Right lobe of liver (tissue), 6 donors: Measurements from ENCODE around the gene SPEF1. TPM values are rescaled to one million over a fixed set of nuclear protein-coding genes. Genes with fewer than 3 reads are reported as not detected.

Experiments used
- ATAC-seq, 4 donors: fragments of 200-7000 bp; cut with Tn5 transposase; one replicate each; pipeline ENCODE4 v1.9.1; 2020; ENCODE audit warnings: mild to moderate bottlenecking in 4 of 4, moderate library complexity in 4 of 4
- DNase-seq, 3 donors: peaks; one replicate each; pipeline ENCODE4 v3.0.0-alpha.2; 2020
- H3K27ac ChIP-seq, 3 donors: fragments of 200-600 bp; one replicate each; pipeline ENCODE4 v1.8.0; 2022
- H3K27me3 ChIP-seq, 2 donors: fragments of 200-600 bp; one replicate each; pipeline ENCODE4 v1.8.0; 2022
- H3K36me3 ChIP-seq, 4 donors: fragments of 200-600 bp; sonication (generic) in 1 of 4; one replicate each; pipeline versions ENCODE4 v1.5.1 to v1.8.0; 2017 to 2022; ENCODE audit warnings: control low read depth in 1 of 4
- H3K4me1 ChIP-seq, 4 donors: fragments of 200-600 bp; sonication (generic) in 1 of 4; one replicate each; pipeline versions ENCODE4 v1.5.1 to v1.8.0; 2017 to 2022; ENCODE audit warnings: control low read depth in 1 of 4
- H3K4me3 ChIP-seq, 3 donors: fragments of 200-600 bp; one replicate each; pipeline ENCODE4 v1.8.0; 2022
- H3K9me3 ChIP-seq, 4 donors: fragments of 200-600 bp; sonication (generic) in 1 of 4; one replicate each; pipeline versions ENCODE4 v1.5.1 to v1.8.0; 2017 to 2022; ENCODE audit warnings: control low read depth in 1 of 4
- POLR2A ChIP-seq: fragments of 450-650 bp; IDR thresholded peaks from one replicate; pipeline ENCODE4 v1.6.1; 2017; ENCODE audit warnings: antibody characterized with exemption, mild to moderate bottlenecking
- WGBS: methylation state at CpG from one replicate; pipeline ENCODE4 v1.1.6; 2018; ENCODE audit warnings: low coverage, low lambda C conversion rate; ENCODE audit not compliant: insufficient coverage; ENCODE audit errors: missing lambda C conversion rate; 5-methylcytosine and 5-hydroxymethylcytosine counted together
- intact Hi-C, 2 donors: fragments of 100-400 bp; cut with DNase I; formaldehyde crosslinking; loops; one replicate each; pipeline versions ENCODE4 v1.11.2 to v1.14.1; 2022
- total RNA-seq, 6 experiments: library from RNA; depleted of rRNA in 2 of 6; stranded (reverse); fragments of >200 nt in 2 of 6; fragmentation: NEBNext Ultra II Directional in 3 of 6; extraction: Animal tissue kit (Norgen Biotek cat#: 25700) in 3 of 6; gene quantifications; one replicate each; pipeline versions ENCODE4 v1.1.0 to v1.2.4, GENCODE V29; 2016 to 2023
- TF ChIP-seq, protein P1 (sequence below), 4 donors: fragments of 200-600 bp in 3 of 4; fragments of 450-650 bp in 1 of 4; IDR thresholded peaks; one replicate each; pipeline versions ENCODE4 v1.5.1 to v1.8.0; 2016 to 2022; ENCODE audit warnings: antibody characterized with exemption in 4 of 4, mild to moderate bottlenecking in 2 of 4
- donor health status: DM: no; HTN: yes; CAD: no.
- donor health status: DM: no; HTN: no; CAD: no.
- donor health status: DM: no; HTN: no; CAD: no.
- donor health status: DM: no; HTN: yes; CAD: no.
- donor health status: DM: no; HTN: yes; CAD: no.

SPEF1 gene
- total RNA-seq, 6 experiments from 2014 or later: not detected

DNA sequence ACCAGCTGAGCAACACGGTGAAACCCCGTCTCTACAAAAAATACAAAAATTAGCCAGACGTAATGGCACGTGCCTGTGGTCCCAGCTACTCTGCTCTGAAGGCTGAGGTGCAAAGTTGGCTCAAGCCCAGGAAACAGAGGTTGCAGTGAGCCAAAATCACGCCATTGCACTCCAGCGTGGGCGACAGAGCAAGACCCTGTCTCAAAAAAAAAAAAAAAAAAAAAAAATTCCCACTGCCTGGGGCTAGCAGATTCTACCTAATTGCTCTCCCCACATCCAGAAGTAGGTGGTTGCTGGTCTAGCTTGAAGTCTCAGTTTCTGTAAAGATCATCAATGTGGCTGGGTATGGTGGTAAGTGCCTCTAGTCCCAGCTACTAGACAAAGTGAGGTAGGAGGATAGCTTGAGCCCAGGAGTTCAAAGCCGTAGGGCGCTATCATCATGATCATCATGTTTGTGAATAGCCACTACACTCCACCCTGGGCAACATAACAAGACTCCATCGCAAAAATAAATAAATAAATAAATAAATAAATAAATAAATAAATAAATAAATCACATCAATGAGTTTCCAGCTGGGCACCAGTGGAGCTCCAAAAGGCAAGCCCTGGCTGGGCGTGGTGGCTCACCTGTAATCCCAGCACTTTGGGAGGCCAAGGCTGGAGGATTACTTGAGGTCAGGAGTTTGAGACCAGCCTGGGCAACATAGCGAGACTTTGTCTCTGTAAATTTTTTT, 32.8 kb upstream of the SPEF1 start:
- 71% methylated on average over 9 of the region's 12 CpGs for WGBS
- peaks cover 0 to 25% (median 10%) of the 10 kb centered on the region in 4 donors for H3K4me1 ChIP-seq
- no peaks in the 10 kb centered on the region for H3K36me3 ChIP-seq
- intact Hi-C loops: no loop called here
- no peaks in the 10 kb centered on the region for H3K9me3 ChIP-seq
- ATAC-seq: no peak
- TF ChIP-seq, protein P1, sequence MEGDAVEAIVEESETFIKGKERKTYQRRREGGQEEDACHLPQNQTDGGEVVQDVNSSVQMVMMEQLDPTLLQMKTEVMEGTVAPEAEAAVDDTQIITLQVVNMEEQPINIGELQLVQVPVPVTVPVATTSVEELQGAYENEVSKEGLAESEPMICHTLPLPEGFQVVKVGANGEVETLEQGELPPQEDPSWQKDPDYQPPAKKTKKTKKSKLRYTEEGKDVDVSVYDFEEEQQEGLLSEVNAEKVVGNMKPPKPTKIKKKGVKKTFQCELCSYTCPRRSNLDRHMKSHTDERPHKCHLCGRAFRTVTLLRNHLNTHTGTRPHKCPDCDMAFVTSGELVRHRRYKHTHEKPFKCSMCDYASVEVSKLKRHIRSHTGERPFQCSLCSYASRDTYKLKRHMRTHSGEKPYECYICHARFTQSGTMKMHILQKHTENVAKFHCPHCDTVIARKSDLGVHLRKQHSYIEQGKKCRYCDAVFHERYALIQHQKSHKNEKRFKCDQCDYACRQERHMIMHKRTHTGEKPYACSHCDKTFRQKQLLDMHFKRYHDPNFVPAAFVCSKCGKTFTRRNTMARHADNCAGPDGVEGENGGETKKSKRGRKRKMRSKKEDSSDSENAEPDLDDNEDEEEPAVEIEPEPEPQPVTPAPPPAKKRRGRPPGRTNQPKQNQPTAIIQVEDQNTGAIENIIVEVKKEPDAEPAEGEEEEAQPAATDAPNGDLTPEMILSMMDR (IDR thresholded peaks at IDR 0.05): no peak
- no peak for TF ChIP-seq POLR2A
- H3K4me3 ChIP-seq: no peak overlapping the region
- H3K27ac ChIP-seq: no peak overlapping the region
- no peaks in the 10 kb centered on the region for H3K27me3 ChIP-seq
- no peak for DNase-seq

DNA sequence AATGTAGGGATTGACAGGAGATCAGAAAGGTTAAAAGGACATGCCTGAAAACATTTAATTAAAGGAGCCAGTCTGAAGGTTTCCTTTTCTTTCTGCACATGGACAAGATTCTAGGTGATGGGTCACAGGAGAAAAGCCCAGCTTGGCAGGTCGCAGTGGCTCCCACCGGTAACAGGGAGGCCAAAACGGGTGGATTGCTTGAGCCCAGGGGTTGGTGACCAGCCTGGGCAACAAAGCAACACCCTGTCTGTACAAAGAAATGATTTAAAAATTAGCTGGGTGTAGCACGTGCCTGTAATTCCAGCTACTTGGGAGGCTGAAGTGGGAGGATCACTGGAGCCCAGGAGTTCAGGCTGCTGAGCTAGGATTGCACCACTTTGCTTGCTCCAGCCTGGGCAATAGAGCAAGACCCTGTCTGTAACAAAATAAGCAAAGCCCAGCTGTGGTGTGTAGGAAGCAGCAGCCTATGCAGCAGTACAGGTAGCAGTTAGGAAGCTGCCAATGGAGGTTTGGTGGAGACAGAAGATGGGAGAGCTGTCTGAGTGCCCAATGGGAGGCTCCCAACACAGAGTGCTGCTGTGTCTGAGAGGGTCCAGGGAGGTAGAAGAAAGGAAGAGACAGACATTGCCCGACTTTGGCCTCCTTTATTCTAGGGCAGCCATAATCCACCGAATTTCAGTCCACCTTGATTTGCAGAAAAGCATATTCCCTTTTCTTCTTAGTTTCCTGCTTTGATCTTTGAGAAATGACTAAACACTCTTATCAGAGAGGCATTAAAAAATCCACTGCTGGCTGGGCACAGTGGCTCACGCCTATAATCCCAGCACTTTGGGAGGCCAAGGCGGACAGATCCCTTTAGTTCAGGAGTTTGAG, 32.0 kb upstream of the SPEF1 start:
- ATAC-seq (no peak), DNase-seq (no peak)
- Histone ChIP-seq H3K36me3 (no peaks in the 10 kb centered on the region), H3K27ac (no peak overlapping the region), H3K4me3 (no peak overlapping the region), H3K27me3 (no peaks in the 10 kb centered on the region), H3K9me3 (no peaks in the 10 kb centered on the region), H3K4me1 (peaks cover 0 to 33% (median 6%) of the 10 kb centered on the region in 4 donors)
- intact Hi-C loops: no loop called here
- 74% methylated on average over 8 of the region's 8 CpGs for WGBS
- TF ChIP-seq, protein P1 (IDR thresholded peaks at IDR 0.05): no peak
- TF ChIP-seq POLR2A: no peak

DNA sequence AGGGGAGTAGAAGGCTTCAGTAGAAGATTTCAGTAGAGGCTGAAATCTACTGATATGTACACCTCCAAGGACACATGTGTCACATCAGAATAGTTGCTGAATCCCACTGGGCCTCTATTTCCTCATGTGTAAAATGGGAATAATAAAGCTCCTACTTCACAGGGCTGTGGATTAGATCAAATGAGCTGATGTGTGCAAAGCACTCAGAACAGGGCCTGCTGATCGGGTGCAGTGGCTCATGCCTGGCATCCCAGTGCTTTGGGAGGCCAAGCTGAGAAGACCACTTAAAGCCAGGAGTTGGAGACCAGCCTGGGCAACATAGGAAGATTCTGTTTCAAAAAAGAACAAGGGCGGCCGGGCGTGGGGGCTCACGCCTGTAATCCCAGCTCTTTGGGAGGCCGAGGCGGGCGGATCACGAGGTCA, 31.0 kb upstream of the SPEF1 start:
- Histone ChIP-seq H3K27ac (peak overlapping the region; percentile 58 to 98 (median 97)), H3K27me3 (no peaks in the 10 kb centered on the region), H3K9me3 (no peaks in the 10 kb centered on the region), H3K36me3 (no peaks in the 10 kb centered on the region), H3K4me3 (no peak overlapping the region), H3K4me1 (peaks cover 0 to 42% (median 12%) of the 10 kb centered on the region in 4 donors)
- DNase-seq: no peak
- ATAC-seq: no peak
- intact Hi-C loops: no loop called here
- 93% methylated on average over 5 of the region's 9 CpGs for WGBS
- TF ChIP-seq POLR2A: no peak
- TF ChIP-seq, protein P1 (IDR thresholded peaks at IDR 0.05): no peak

DNA sequence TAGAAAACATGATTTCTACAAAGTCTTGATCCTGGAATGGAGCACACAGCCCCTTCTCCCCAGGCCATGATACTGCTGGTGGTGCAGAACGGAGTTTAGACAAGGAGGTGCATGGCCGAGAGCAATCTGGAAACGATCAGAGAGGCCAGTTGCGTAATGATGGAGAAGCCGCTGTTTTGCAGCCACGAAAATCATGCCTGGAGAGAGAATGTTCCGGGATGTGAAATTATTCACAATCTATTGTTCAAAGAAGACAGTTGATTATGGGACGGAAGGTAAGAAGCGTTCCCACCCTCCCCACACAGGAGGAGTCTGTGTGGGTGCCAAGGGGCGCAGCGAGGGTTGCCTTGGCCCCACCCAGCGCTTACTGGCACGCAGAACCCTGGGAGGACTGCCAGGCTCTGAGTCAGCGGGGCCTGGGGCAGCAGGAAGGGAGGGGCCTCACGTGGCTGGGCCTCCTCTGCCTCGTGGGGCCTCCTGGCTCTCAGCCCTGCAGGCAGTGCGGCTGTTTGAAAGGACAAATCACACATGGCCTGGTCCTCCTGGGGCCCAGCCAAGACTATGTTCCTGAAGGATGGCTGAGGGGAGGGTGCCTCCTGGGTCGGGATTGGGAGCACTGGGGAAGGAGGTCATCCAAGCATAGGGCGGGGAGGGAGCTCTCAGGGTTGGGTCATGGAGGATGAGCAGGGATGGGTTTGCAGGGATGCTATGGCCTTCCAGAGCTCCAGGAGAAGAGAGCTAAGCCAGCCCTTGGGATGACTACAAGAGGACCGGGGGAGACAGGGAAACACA, 30.4 kb upstream of the SPEF1 start:
- intact Hi-C loops: no loop called here
- DNase-seq (peak; percentile 97 to 99 (median 98)), ATAC-seq (peak; percentile 74 to 85 (median 82))
- 0% methylated on average over 12 of the region's 20 CpGs for WGBS
- peak; percentile 74 for TF ChIP-seq POLR2A
- TF ChIP-seq, protein P1 (IDR thresholded peaks at IDR 0.05): no peak
- H3K9me3 ChIP-seq: no peaks in the 10 kb centered on the region
- no peaks in the 10 kb centered on the region for H3K36me3 ChIP-seq
- H3K4me3 ChIP-seq: peak overlapping the region; percentile 22 to 44 (median 44)
- peak overlapping the region; percentile 86 to 98 (median 97) for H3K27ac ChIP-seq
- peaks cover 0 to 48% (median 15%) of the 10 kb centered on the region in 4 donors for H3K4me1 ChIP-seq
- H3K27me3 ChIP-seq: no peaks in the 10 kb centered on the region
